Transverse colon (tissue), 4 donors: ENCODE results near the gene ACTR3C. TPM values are rescaled to one million over a fixed set of nuclear protein-coding genes. Genes with fewer than 3 reads are reported as not detected.
"Not testable (repeated sequence)": the region's sequence is repeated elsewhere in the genome, so short reads cannot be mapped to it uniquely, and the experiment has no call there.

Experiments used
- DNase-seq: peaks from one replicate; pipeline ENCODE4 v3.0.0-alpha.2; 2019
- H3K27ac ChIP-seq, 4 donors: fragments of 200-600 bp; sonication (generic); 2 replicates each; pipeline ENCODE4 v1.5.1; 2016 to 2018; ENCODE audit warnings: inconsistent platforms in 4 of 4
- H3K27me3 ChIP-seq: fragments of 200-600 bp; sonication (generic); 2 replicates; pipeline ENCODE4 v1.5.1; 2017; ENCODE audit warnings: inconsistent platforms
- H3K36me3 ChIP-seq, 4 donors: fragments of 200-600 bp; sonication (generic); 2 replicates each; pipeline ENCODE4 v1.5.1; 2017 to 2019; ENCODE audit warnings: inconsistent platforms in 4 of 4
- H3K4me1 ChIP-seq, 4 donors: fragments of 200-600 bp; sonication (generic); 2 replicates each; pipeline ENCODE4 v1.5.1; 2017 to 2020; ENCODE audit warnings: inconsistent platforms in 4 of 4
- H3K4me3 ChIP-seq, 4 donors: fragments of 200-600 bp; sonication (generic); 1 replicate in 1 of 4; 2 replicates in 3 of 4; pipeline versions ENCODE4 v1.5.1 to v1.6.1; 2017 to 2019; ENCODE audit warnings: inconsistent platforms in 4 of 4
- H3K9me3 ChIP-seq, 2 donors: fragments of 200-600 bp; sonication (generic); 2 replicates each; pipeline ENCODE4 v1.5.1; 2017 to 2019; ENCODE audit warnings: inconsistent platforms in 2 of 2
- WGBS, 2 donors: methylation state at CpG; one replicate each; pipeline ENCODE4 v1.1.5; 2018; ENCODE audit warnings: low coverage in 1 of 2; 5-methylcytosine and 5-hydroxymethylcytosine counted together
- in situ Hi-C, 4 donors: fragments of 200-750 bp; cut with MboI; loops; one replicate each; pipeline versions ENCODE4 v1.15.0 to v1.15.1; 2017; ENCODE audit warnings: low sequenced_read_pairs in 3 of 4, low pct_ligation_motif_present in 1 of 4, low pct_unique_long_range_greater_than_20kb in 1 of 4
- intact Hi-C: fragments of 100-400 bp; cut with DNase I; formaldehyde crosslinking; loops from one replicate; pipeline ENCODE4 v1.15.1; 2023; ENCODE audit warnings: low total_unique reads
- total RNA-seq, 4 donors: library from RNA; depleted of rRNA; stranded (reverse); fragments of >200 nt; gene quantifications; one replicate each; pipeline ENCODE4 v1.1.0, GENCODE V29; 2016

Gene ACTR3C
- total RNA-seq, 4 donors from 2014 or later: 19.9 to 71.1 (median 42.7) TPM

- H3K9me3 ChIP-seq, DNase-seq, H3K36me3 ChIP-seq, H3K4me1 ChIP-seq, in situ Hi-C loops, intact Hi-C loops, H3K4me3 ChIP-seq, H3K27ac ChIP-seq: not testable (repeated sequence)
- WGBS, 2 donors: 65 to 70% methylated on average over 3 of the region's 3 CpGs
- peaks cover 11% of the 10 kb centered on the region for H3K27me3 ChIP-seq
Observed at GRCh38 chr7:150225444-150225843, 97.9 kb downstream of the ACTR3C start.

- H3K4me1 ChIP-seq, in situ Hi-C loops, H3K27ac ChIP-seq, DNase-seq, H3K36me3 ChIP-seq, intact Hi-C loops, H3K4me3 ChIP-seq, H3K9me3 ChIP-seq: not testable (repeated sequence)
- H3K27me3 ChIP-seq: peaks cover 15% of the 10 kb centered on the region
- WGBS, 2 donors: 73 to 79% methylated on average over 3 to 11 of the region's 11 CpGs
Observed at GRCh38 chr7:150222083-150222972, 101.0 kb downstream of the ACTR3C start.

- H3K4me1 ChIP-seq, in situ Hi-C loops, DNase-seq, intact Hi-C loops, H3K36me3 ChIP-seq, H3K27ac ChIP-seq, H3K9me3 ChIP-seq: not testable (repeated sequence)
- Histone ChIP-seq H3K27me3 (peaks cover 15% of the 10 kb centered on the region), H3K4me3 (peak overlapping the region in 1 of 4 donors; percentile 25)
- WGBS, 2 donors: 16 to 21% methylated on average over 6 to 37 of the region's 38 CpGs
Observed at GRCh38 chr7:150220673-150221181, 102.6 kb downstream of the ACTR3C start.

- WGBS, 2 donors: 22% methylated on average over 20 of the region's 50 CpGs; no CpG with 5 or more reads in 1 of the 2 donors
- H3K9me3 ChIP-seq, H3K4me1 ChIP-seq, H3K36me3 ChIP-seq, H3K27ac ChIP-seq, intact Hi-C loops, H3K4me3 ChIP-seq, DNase-seq, in situ Hi-C loops: not testable (repeated sequence)
- peaks cover 15% of the 10 kb centered on the region for H3K27me3 ChIP-seq
Observed at GRCh38 chr7:150219941-150220658, 103.2 kb downstream of the ACTR3C start.

- H3K9me3 ChIP-seq, H3K27ac ChIP-seq, DNase-seq, intact Hi-C loops, in situ Hi-C loops, H3K4me1 ChIP-seq, H3K4me3 ChIP-seq, H3K27me3 ChIP-seq, H3K36me3 ChIP-seq: not testable (repeated sequence)
- 71 to 80% methylated on average over 1 of the region's 1 CpG for WGBS, 2 donors
Observed at GRCh38 chr7:150206848-150207247, 116.5 kb downstream of the ACTR3C start.

GRCh38 chr7:150205866-150206265, 117.5 kb downstream of the ACTR3C start:
- H3K27ac ChIP-seq, H3K27me3 ChIP-seq, in situ Hi-C loops, intact Hi-C loops, H3K4me1 ChIP-seq, DNase-seq, H3K4me3 ChIP-seq, H3K9me3 ChIP-seq, H3K36me3 ChIP-seq: not testable (repeated sequence)
- WGBS, 2 donors: 86 to 91% methylated on average over 4 of the region's 4 CpGs

GRCh38 chr7:150204577-150204976, 118.8 kb downstream of the ACTR3C start:
- WGBS, 2 donors: 85 to 93% methylated on average over 7 of the region's 7 CpGs
- H3K4me3 ChIP-seq, H3K9me3 ChIP-seq, H3K27me3 ChIP-seq, intact Hi-C loops, in situ Hi-C loops, H3K4me1 ChIP-seq, DNase-seq, H3K36me3 ChIP-seq, H3K27ac ChIP-seq: not testable (repeated sequence)

GRCh38 chr7:150202894-150203293, 120.5 kb downstream of the ACTR3C start:
- in situ Hi-C loops, H3K27me3 ChIP-seq, DNase-seq, H3K4me1 ChIP-seq, H3K9me3 ChIP-seq, H3K27ac ChIP-seq, intact Hi-C loops, H3K4me3 ChIP-seq, H3K36me3 ChIP-seq: not testable (repeated sequence)
- 82% methylated on average over 2 to 4 of the region's 4 CpGs for WGBS, 2 donors
